GM12891 (cell line): ENCODE measurements around the gene TSC1.

Experiments
- POLR2A ChIP-seq: IDR thresholded peaks from 2 replicates; pipeline ENCODE4 v1.6.1; 2011; ENCODE audit warnings: low read depth, low read length, control low read depth
- POLR2AphosphoS5 ChIP-seq: IDR thresholded peaks from 2 replicates; pipeline ENCODE4 v1.6.1; 2011; ENCODE audit warnings: low read depth, low read length, control low read depth
- SPI1 ChIP-seq: IDR thresholded peaks from 2 replicates; pipeline ENCODE4 v1.6.1; 2011; ENCODE audit warnings: low read depth, low read length, control low read depth

- TF ChIP-seq POLR2A (no peak), POLR2AphosphoS5 (no peak), SPI1 (no peak)
Observed at GRCh38 chr9:132875159-132875558, 69.3 kb downstream of the TSC1 start.
